Nephron (organoid): Measurements from ENCODE around the gene CKAP4.

ENCODE experiments used
- H3K27ac Mint-ChIP-seq, 3 experiments: 2 replicates each; pipeline ENCODE4 v1.8.0; 2020; ENCODE audit warnings: mixed read lengths in 3 of 3, mild to moderate bottlenecking in 2 of 3, moderate library complexity in 1 of 3
- H3K27me3 Mint-ChIP-seq: 2 replicates; pipeline ENCODE4 v1.8.0; 2021; ENCODE audit warnings: low read depth, mild to moderate bottlenecking, moderate library complexity, mixed read lengths
- H3K36me3 Mint-ChIP-seq: 2 replicates; pipeline ENCODE4 v1.8.0; 2020; ENCODE audit warnings: low read depth, mixed read lengths
- H3K4me1 Mint-ChIP-seq: 2 replicates; pipeline ENCODE4 v1.8.0; 2020; ENCODE audit warnings: mixed read lengths
- H3K4me3 Mint-ChIP-seq, 3 experiments: 2 replicates each; pipeline ENCODE4 v1.8.0; 2020; ENCODE audit warnings: mild to moderate bottlenecking in 3 of 3, mixed read lengths in 3 of 3, moderate library complexity in 2 of 3
- H3K9me3 Mint-ChIP-seq: 2 replicates; pipeline ENCODE4 v1.8.0; 2020; ENCODE audit warnings: mixed read lengths
- TF ChIP-seq, protein P1 (sequence below), 3 experiments: fragments of 200-600 bp; sonication (generic); IDR thresholded peaks; one replicate each; pipeline ENCODE4 v1.5.0; 2021; ENCODE audit warnings: antibody characterized with exemption in 3 of 3; ENCODE audit not compliant: unreplicated experiment in 3 of 3

Gene CKAP4

DNA sequence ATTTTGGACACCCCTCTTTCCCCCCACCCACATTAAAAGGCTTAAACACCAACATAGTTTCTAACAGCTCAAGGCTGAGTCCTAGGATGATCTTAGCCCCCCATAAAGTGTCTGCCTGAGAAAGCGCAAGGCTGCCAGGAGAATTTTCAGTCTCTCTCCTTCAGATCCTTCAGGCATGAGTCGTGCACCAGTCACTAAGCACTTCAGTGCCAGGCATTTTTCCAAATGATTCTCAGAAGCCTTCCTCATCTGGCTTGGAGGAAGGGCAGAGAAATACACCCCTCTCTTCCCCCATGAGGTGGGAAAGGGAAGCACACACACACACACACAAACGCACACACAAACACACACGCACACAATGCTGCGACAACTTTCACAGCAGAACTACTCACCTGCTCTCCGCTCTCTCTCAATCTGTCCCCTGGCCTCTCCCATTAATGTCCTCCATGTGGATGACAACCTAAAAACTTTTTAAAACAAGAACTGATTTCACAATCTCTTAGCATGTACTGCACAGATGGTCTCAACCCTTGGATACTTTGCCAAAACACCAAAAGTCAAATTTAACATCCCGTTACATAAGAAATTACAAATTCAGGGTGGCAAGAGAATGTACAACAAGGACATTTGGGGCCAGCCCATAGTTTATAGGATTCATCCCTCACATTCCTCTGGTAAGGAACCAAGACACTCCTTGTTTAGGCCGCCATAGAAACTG is 49.8 kb downstream of the CKAP4 start:
- no peak overlapping the region for H3K27ac Mint-ChIP-seq
- no peaks in the 10 kb centered on the region for H3K36me3 Mint-ChIP-seq
- H3K4me1 Mint-ChIP-seq: peaks cover 15% of the 10 kb centered on the region
- H3K9me3 Mint-ChIP-seq: peaks cover 2% of the 10 kb centered on the region
- TF ChIP-seq, protein P1, sequence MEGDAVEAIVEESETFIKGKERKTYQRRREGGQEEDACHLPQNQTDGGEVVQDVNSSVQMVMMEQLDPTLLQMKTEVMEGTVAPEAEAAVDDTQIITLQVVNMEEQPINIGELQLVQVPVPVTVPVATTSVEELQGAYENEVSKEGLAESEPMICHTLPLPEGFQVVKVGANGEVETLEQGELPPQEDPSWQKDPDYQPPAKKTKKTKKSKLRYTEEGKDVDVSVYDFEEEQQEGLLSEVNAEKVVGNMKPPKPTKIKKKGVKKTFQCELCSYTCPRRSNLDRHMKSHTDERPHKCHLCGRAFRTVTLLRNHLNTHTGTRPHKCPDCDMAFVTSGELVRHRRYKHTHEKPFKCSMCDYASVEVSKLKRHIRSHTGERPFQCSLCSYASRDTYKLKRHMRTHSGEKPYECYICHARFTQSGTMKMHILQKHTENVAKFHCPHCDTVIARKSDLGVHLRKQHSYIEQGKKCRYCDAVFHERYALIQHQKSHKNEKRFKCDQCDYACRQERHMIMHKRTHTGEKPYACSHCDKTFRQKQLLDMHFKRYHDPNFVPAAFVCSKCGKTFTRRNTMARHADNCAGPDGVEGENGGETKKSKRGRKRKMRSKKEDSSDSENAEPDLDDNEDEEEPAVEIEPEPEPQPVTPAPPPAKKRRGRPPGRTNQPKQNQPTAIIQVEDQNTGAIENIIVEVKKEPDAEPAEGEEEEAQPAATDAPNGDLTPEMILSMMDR (IDR thresholded peaks at IDR 0.05; ENCODE audit: unreplicated experiment in 3 of 3): no peak
- H3K4me3 Mint-ChIP-seq: no peak overlapping the region
- peaks cover 4% of the 10 kb centered on the region for H3K27me3 Mint-ChIP-seq

DNA sequence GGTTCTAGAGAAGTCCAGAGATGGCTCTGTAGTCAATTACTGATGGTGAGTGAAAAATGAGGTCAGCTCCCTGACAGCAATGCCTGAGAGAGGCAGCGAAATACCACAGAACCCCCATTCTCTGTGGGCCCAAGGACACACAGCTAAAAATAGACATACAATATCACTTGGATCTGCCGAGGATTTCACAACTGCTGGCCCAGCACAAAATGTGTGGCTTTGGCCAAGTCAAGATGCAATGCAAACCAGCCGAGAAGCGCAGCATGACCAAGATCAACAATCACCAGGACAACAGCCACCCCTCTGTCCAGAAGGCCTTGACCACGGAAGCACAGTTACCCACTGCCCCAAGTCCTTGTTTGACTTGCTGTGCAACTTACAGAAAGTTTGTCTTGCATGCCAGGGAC is 52.2 kb downstream of the CKAP4 start:
- Mint-ChIP-seq H3K4me3 (no peak overlapping the region), H3K9me3 (no peaks in the 10 kb centered on the region), H3K36me3 (no peaks in the 10 kb centered on the region), H3K27ac (peak overlapping the region in 2 of 3 experiments; percentile 41 to 68), H3K4me1 (peaks cover 15% of the 10 kb centered on the region), H3K27me3 (peaks cover 4% of the 10 kb centered on the region)
- TF ChIP-seq, protein P1 (IDR thresholded peaks at IDR 0.05; ENCODE audit: unreplicated experiment in 3 of 3): no peak

DNA sequence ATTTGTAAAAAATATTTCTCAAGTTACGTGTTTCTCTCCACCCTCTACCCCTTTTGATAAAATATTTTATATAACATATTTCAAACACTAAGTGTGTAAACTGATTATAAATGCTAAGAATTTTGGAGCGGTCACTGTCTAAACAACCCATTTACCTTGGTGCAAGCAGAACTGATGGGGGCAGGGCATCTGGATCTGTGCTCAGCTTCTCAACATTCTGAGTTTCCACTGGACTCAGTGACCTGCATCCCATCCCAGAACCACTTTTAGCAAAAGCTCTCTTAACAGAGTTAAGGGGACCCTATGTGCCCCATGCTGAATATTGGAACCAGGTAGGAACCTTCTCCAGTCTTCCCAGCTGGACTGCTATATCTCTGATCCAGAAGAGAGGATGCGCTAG is 53.5 kb downstream of the CKAP4 start:
- Mint-ChIP-seq H3K4me3 (no peak overlapping the region), H3K27ac (no peak overlapping the region), H3K36me3 (no peaks in the 10 kb centered on the region), H3K27me3 (peaks cover 4% of the 10 kb centered on the region), H3K9me3 (no peaks in the 10 kb centered on the region), H3K4me1 (peaks cover 15% of the 10 kb centered on the region)
- TF ChIP-seq, protein P1 (IDR thresholded peaks at IDR 0.05; ENCODE audit: unreplicated experiment in 3 of 3): no peak

- Mint-ChIP-seq H3K27ac (peak overlapping the region in 2 of 3 experiments; percentile 45 to 46), H3K36me3 (no peaks in the 10 kb centered on the region), H3K4me3 (no peak overlapping the region), H3K27me3 (peaks cover 4% of the 10 kb centered on the region), H3K9me3 (no peaks in the 10 kb centered on the region), H3K4me1 (peaks cover 15% of the 10 kb centered on the region)
- TF ChIP-seq, protein P1 (IDR thresholded peaks at IDR 0.05; ENCODE audit: unreplicated experiment in 3 of 3): no peak
Measured at GRCh38 chr12:106193394-106194215, 54.2 kb downstream of the CKAP4 start.

- H3K36me3 Mint-ChIP-seq: no peaks in the 10 kb centered on the region
- H3K9me3 Mint-ChIP-seq: no peaks in the 10 kb centered on the region
- TF ChIP-seq, protein P1 (IDR thresholded peaks at IDR 0.05; ENCODE audit: unreplicated experiment in 3 of 3): no peak
- H3K4me1 Mint-ChIP-seq: peaks cover 9% of the 10 kb centered on the region
- peak overlapping the region in 2 of 3 experiments; percentile 45 to 46 for H3K27ac Mint-ChIP-seq
- H3K27me3 Mint-ChIP-seq: no peaks in the 10 kb centered on the region
- H3K4me3 Mint-ChIP-seq: no peak overlapping the region
Measured at GRCh38 chr12:106192659-106193393, 55.0 kb downstream of the CKAP4 start.
